PFSK-1 (cell line): ENCODE data around the gene ANKRD6.

Experiments used
- FOXP2 ChIP-seq: optimal IDR thresholded peaks from 2 replicates; pipeline ENCODE3; 2011; ENCODE audit warnings: borderline replicate concordance, control low read depth, inconsistent platforms; ENCODE audit not compliant: insufficient read depth; ENCODE audit errors: extremely low read length, extremely low read depth
- POLR2AphosphoS5 ChIP-seq: IDR thresholded peaks from 2 replicates; pipeline ENCODE4 v1.6.1; 2012; ENCODE audit warnings: low read depth, mild to moderate bottlenecking, control low read depth, low read length, moderate library complexity
- SIN3A ChIP-seq: IDR thresholded peaks from 2 replicates; pipeline ENCODE4 v1.6.1; 2012; ENCODE audit warnings: mild to moderate bottlenecking, low read length, moderate library complexity, borderline replicate concordance; ENCODE audit not compliant: insufficient read depth
- TAF1 ChIP-seq: IDR thresholded peaks from 2 replicates; pipeline ENCODE4 v1.6.1; 2012; ENCODE audit warnings: low read length, control low read depth, borderline replicate concordance; ENCODE audit not compliant: insufficient read depth
- TF ChIP-seq, protein P1 (sequence below), 2 experiments: IDR thresholded peaks; 2 replicates each; pipeline versions ENCODE4 v1.6.1 to v1.8.0; 2011 to 2012; ENCODE audit warnings: low read depth in 2 of 2, low read length in 2 of 2, control low read depth in 1 of 2, inconsistent platforms in 1 of 2, mild to moderate bottlenecking in 1 of 2, moderate library complexity in 1 of 2; ENCODE audit not compliant: insufficient read depth in 1 of 2

ANKRD6 gene

DNA sequence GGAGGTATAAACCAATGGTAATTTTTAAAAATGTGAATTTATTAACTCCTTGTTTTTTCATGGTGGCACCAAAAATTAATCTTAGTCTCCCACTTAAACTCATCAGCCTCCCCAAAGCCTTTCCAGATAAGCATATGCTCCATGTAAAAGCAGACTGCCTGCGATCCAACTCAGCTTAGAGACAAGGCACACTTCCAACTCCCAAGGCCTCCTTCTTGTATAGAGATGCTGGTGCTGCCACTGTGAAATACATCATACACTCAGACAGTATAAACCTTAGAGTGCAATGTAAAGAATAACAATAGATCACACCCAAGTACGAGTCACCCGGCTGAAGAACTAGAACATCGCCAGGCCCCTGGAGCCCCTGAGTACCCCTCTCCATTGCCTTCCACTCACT is 2.0 kb downstream of the ANKRD6 start:
- TF ChIP-seq POLR2AphosphoS5 (no peak), SIN3A (no peak), TAF1 (no peak), FOXP2 (no peak)
- TF ChIP-seq, protein P1, sequence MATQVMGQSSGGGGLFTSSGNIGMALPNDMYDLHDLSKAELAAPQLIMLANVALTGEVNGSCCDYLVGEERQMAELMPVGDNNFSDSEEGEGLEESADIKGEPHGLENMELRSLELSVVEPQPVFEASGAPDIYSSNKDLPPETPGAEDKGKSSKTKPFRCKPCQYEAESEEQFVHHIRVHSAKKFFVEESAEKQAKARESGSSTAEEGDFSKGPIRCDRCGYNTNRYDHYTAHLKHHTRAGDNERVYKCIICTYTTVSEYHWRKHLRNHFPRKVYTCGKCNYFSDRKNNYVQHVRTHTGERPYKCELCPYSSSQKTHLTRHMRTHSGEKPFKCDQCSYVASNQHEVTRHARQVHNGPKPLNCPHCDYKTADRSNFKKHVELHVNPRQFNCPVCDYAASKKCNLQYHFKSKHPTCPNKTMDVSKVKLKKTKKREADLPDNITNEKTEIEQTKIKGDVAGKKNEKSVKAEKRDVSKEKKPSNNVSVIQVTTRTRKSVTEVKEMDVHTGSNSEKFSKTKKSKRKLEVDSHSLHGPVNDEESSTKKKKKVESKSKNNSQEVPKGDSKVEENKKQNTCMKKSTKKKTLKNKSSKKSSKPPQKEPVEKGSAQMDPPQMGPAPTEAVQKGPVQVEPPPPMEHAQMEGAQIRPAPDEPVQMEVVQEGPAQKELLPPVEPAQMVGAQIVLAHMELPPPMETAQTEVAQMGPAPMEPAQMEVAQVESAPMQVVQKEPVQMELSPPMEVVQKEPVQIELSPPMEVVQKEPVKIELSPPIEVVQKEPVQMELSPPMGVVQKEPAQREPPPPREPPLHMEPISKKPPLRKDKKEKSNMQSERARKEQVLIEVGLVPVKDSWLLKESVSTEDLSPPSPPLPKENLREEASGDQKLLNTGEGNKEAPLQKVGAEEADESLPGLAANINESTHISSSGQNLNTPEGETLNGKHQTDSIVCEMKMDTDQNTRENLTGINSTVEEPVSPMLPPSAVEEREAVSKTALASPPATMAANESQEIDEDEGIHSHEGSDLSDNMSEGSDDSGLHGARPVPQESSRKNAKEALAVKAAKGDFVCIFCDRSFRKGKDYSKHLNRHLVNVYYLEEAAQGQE (IDR thresholded peaks at IDR 0.05; ENCODE audit: insufficient read depth in 1 of 2, low read depth in 2 of 2, low read length in 2 of 2) = no peak

DNA sequence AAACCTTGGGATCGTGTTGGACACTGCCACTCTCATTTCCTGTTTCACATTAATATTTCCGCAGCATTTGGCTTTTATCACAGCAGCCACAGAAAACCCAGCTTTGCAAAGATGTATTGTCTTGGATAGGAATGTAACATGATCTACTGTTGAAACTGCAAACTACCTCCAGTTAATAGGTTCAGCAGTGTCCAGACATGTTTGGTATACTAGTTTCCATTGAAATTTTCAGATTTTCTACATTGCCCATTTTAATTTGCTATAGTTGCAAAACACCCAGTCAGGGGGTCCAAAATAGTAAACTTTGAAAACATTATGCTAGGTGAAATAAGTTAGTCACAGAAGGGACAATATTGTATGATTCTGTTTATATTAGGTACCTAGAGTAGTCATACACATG is 3.3 kb downstream of the ANKRD6 start:
- TF ChIP-seq POLR2AphosphoS5 = no peak
- TF ChIP-seq TAF1 = no peak
- no peak for TF ChIP-seq SIN3A
- no peak for TF ChIP-seq FOXP2
- TF ChIP-seq, protein P1 (IDR thresholded peaks at IDR 0.05; ENCODE audit: insufficient read depth in 1 of 2, low read depth in 2 of 2, low read length in 2 of 2) = no peak

DNA sequence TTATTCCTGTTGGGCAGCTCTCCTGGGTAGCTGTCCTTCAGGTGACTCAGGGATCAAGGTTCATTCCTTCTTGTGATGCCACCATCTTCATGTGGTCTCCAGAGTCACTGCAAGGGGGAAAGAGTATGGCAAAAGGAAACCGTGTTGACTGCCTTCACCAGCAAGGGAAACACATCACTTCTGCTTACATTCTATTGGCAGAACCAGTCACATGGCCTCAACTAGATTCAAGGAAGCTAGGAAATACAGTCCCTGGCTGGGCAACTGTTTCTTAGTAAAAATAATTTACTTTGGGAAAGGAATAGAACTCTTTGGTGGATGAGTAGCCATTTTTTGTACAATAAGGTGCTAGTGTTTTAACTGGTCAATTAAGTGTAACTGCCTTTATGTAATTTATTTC is 5.3 kb downstream of the ANKRD6 start:
- TF ChIP-seq POLR2AphosphoS5 (no peak), SIN3A (no peak), TAF1 (no peak), FOXP2 (no peak)
- TF ChIP-seq, protein P1 (IDR thresholded peaks at IDR 0.05; ENCODE audit: insufficient read depth in 1 of 2, low read depth in 2 of 2, low read length in 2 of 2) = no peak

DNA sequence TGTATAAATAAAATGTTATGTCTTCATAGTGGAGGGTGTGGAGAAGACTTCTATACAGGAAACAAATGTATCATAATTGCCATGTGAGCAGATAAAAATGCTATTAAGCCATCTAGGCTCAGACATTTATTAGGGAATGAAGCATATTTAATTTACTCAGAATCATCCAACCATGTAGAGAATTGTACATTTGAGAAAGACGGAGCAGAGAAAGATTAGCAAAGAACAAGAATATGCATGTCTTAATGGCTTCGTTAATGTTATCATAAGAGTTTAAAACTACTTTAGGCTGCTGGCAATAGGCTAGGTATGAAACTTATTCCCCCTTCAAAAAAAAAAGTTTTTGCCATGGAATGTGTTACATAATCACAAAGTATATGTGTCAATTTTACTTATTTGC is 6.1 kb downstream of the ANKRD6 start:
- TF ChIP-seq TAF1 (no peak), SIN3A (no peak), POLR2AphosphoS5 (no peak), FOXP2 (no peak)
- TF ChIP-seq, protein P1 (IDR thresholded peaks at IDR 0.05; ENCODE audit: insufficient read depth in 1 of 2, low read depth in 2 of 2, low read length in 2 of 2) = no peak

DNA sequence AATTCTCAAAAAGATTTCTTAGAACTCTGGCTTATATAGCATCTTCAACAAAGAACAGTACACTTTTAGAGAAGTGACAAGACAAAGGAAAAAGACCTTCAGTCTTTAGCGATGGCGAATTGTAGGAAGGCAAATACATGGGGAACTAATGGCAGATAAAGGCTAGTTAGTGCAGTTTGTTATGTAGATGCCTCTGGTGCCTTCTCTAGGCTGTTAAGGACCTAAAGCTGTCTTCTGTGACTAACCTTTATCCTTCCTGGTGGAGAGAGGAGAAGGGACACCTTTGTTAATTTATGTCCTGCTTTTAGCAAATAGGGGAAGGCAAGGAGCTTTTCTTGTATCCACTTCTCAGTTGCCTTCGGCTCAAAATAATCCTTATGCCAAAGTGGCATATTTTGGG is 7.2 kb downstream of the ANKRD6 start:
- TF ChIP-seq FOXP2 (no peak), TAF1 (no peak), SIN3A (no peak), POLR2AphosphoS5 (no peak)
- TF ChIP-seq, protein P1 (IDR thresholded peaks at IDR 0.05; ENCODE audit: insufficient read depth in 1 of 2, low read depth in 2 of 2, low read length in 2 of 2) = no peak
